GM13977 (cell line): ENCODE data around the gene IFNL4.
A peak's percentile ranks its signal among the peaks of the same experiment; 100 is the strongest.
"Not testable (repeated sequence)": the region's sequence is repeated elsewhere in the genome, so short reads cannot be mapped to it uniquely, and the experiment has no call there.

Source experiments
- DNase-seq: peaks from one replicate; pipeline ENCODE4 v3.0.0; 2012; ENCODE audit warnings: low spot score
- CTCF ChIP-seq: IDR thresholded peaks from 2 replicates; pipeline ENCODE4 v1.5.1; 2012; ENCODE audit warnings: mild to moderate bottlenecking, control low read depth; ENCODE audit not compliant: insufficient read depth; ENCODE audit errors: extremely low read depth, missing control alignments
- in situ Hi-C: fragments of 300-500 bp; cut with MboI; formaldehyde crosslinking; loops from one replicate; pipeline ENCODE4 v1.12.0; 2022; ENCODE audit warnings: low sequenced_read_pairs, low pct_unique_long_range_greater_than_20kb, mixed read lengths, inconsistent platforms; ENCODE audit not compliant: unreplicated experiment

Gene IFNL4

GRCh38 chr19:39223703-39224279, 24.9 kb downstream of the IFNL4 start:
- in situ Hi-C loops, result no loop called here
- no peak for TF ChIP-seq CTCF
- peak; percentile 42 for DNase-seq

GRCh38 chr19:39219108-39219507, 29.5 kb downstream of the IFNL4 start:
- in situ Hi-C loops, DNase-seq: not testable (repeated sequence)

GRCh38 chr19:39218230-39219007, 30.2 kb downstream of the IFNL4 start:
- in situ Hi-C loops, result no loop called here
- no peak for TF ChIP-seq CTCF
- DNase-seq, result no peak

GRCh38 chr19:39217094-39217493, 31.6 kb downstream of the IFNL4 start:
- no peak for DNase-seq
- no peak for TF ChIP-seq CTCF
- in situ Hi-C loops, result no loop called here

GRCh38 chr19:39215323-39215722, 33.3 kb downstream of the IFNL4 start:
- in situ Hi-C loops, DNase-seq: not testable (repeated sequence)

GRCh38 chr19:39212375-39212742, 36.3 kb downstream of the IFNL4 start:
- peak; percentile 67 for TF ChIP-seq CTCF
- DNase-seq, result peak; percentile 47
- in situ Hi-C loops, result no loop called here

GRCh38 chr19:39211731-39212374, 36.8 kb downstream of the IFNL4 start:
- in situ Hi-C loops, result no loop called here

More at GRCh38 chr19:39211731-39212374, 36.8 kb downstream of the IFNL4 start:
- no peak for TF ChIP-seq CTCF
- no peak for DNase-seq
